A549 (cell line): Measurements from ENCODE around the gene TBCA. TPM values are rescaled to one million over a fixed set of nuclear protein-coding genes. Genes with fewer than 3 reads are reported as not detected.

Experiments used
- ATAC-seq, 2 experiments: fragments of 200-7000 bp in 1 of 2; fragments of >200 bp in 1 of 2; cut with Nextera tagmentation in 1 of 2; cut with Tn5 transposase in 1 of 2; 3 replicates each; pipeline versions ENCODE4 v1.8.0 to v1.9.1; 2018 to 2020; ENCODE audit warnings: mild to moderate bottlenecking in 1 of 2, moderate library complexity in 1 of 2
- CTCF ChIA-PET: fragments of 300-600 bp; sonication (Branson Sonifier 250); formaldehyde crosslinking; extraction: SDS; loops from one replicate; lab custom pipeline; 2021; ENCODE audit warnings: antibody characterized with exemption, inconsistent platforms; lab: Yijun Ruan, JAX
- POLR2A ChIA-PET: fragments of 350-600 bp; formaldehyde crosslinking; extraction: SDS; loops from one replicate; lab custom pipeline; 2021; ENCODE audit warnings: antibody characterized with exemption, inconsistent platforms; lab: Yijun Ruan, JAX
- DNase-seq, 2 experiments: peaks; one replicate each; pipeline versions ENCODE4 v3.0.0 to v3.0.0-alpha.2; 2011 to 2016; ENCODE audit warnings: low read depth in 1 of 2, low spot score in 1 of 2
- FAIRE-seq: peaks from 2 replicates; lab custom pipeline; 2011; peaks lifted over from hg19 to GRCh38; lab: Jason Lieb, UNC
- H3K27ac ChIP-seq, 2 experiments: fragments of >200 bp; sonication (Bioruptor Twin); formaldehyde crosslinking; 3 replicates each; pipeline ENCODE4 v1.5.1; 2016 to 2017
- H3K4me1 ChIP-seq: fragments of >200 bp; sonication (Bioruptor Twin); formaldehyde crosslinking; 3 replicates; pipeline ENCODE4 v1.6.1; 2016
- H3K4me2 ChIP-seq: fragments of >200 bp; sonication (Bioruptor Twin); formaldehyde crosslinking; 3 replicates; pipeline ENCODE4 v1.6.1; 2016
- H3K4me3 ChIP-seq: fragments of >200 bp; sonication (Bioruptor Twin); formaldehyde crosslinking; 3 replicates; pipeline ENCODE4 v1.5.1; 2016
- H3K9me3 ChIP-seq: fragments of >200 bp; sonication (Bioruptor Twin); formaldehyde crosslinking; 3 replicates; pipeline ENCODE4 v1.6.1; 2016
- CHD2 ChIP-seq: fragments of 150-350 bp; IDR thresholded peaks from 2 replicates; pipeline ENCODE4 v1.6.1; 2014; ENCODE audit warnings: low read length; ENCODE audit not compliant: partially characterized antibody
- EHMT2 ChIP-seq: fragments of 200-600 bp; sonication (generic); IDR thresholded peaks from 2 replicates; pipeline ENCODE4 v1.6.1; 2016; ENCODE audit warnings: antibody characterized with exemption, low read depth, mild to moderate bottlenecking, moderate library complexity
- ESRRA ChIP-seq: fragments of 150-350 bp; IDR thresholded peaks from 2 replicates; pipeline ENCODE4 v1.6.1; 2014; ENCODE audit warnings: mild to moderate bottlenecking, low read length, borderline replicate concordance
- FOSB ChIP-seq: fragments of 250-450 bp; sonication (Bioruptor Pico); IDR thresholded peaks from 2 replicates; pipeline ENCODE4 v1.5.0; 2020; ENCODE audit warnings: mild to moderate bottlenecking, moderate library complexity
- HOXA7 ChIP-seq: fragments of 250-450 bp; sonication (Bioruptor Pico); IDR thresholded peaks from 2 replicates; pipeline ENCODE4 v1.5.0; 2020; ENCODE audit warnings: mild to moderate bottlenecking, moderate library complexity
- HOXB13 ChIP-seq: fragments of 250-450 bp; sonication (Bioruptor Pico); IDR thresholded peaks from 2 replicates; pipeline ENCODE4 v1.5.0; 2020; ENCODE audit warnings: low read depth, mild to moderate bottlenecking, moderate library complexity
- JUN ChIP-seq, 2 experiments: fragments of >200 bp; sonication (Bioruptor Twin); formaldehyde crosslinking; IDR thresholded peaks; 2 replicates in 1 of 2; 3 replicates in 1 of 2; pipeline ENCODE4 v1.6.1; 2016 to 2017
- JUNB ChIP-seq: fragments of >200 bp; sonication (Bioruptor Twin); formaldehyde crosslinking; IDR thresholded peaks from 2 replicates; pipeline ENCODE4 v1.6.1; 2016
- MAFK ChIP-seq: fragments of 450-650 bp; IDR thresholded peaks from 2 replicates; pipeline ENCODE4 v1.6.1; 2014; ENCODE audit not compliant: partially characterized antibody
- NFE2L2 ChIP-seq: fragments of 150-350 bp; conservative IDR thresholded peaks from 2 replicates; pipeline ENCODE4 v1.6.1; 2014; ENCODE audit warnings: low read length
- NPAS2 ChIP-seq: fragments of 250-450 bp; sonication (Bioruptor Pico); IDR thresholded peaks from 2 replicates; pipeline ENCODE4 v1.8.0; 2022; ENCODE audit warnings: mild to moderate bottlenecking, moderate library complexity, borderline replicate concordance
- PHF8 ChIP-seq: fragments of 200-600 bp; sonication (generic); IDR thresholded peaks from 2 replicates; pipeline ENCODE4 v1.6.1; 2016; ENCODE audit warnings: low read depth, mild to moderate bottlenecking, antibody characterized with exemption, moderate library complexity, borderline replicate concordance
- POLR2A ChIP-seq: IDR thresholded peaks from 2 replicates; pipeline ENCODE4 v1.6.1; 2012; ENCODE audit warnings: mild to moderate bottlenecking, low read length
- RARB ChIP-seq: fragments of 250-450 bp; sonication (Bioruptor Pico); IDR thresholded peaks from 2 replicates; pipeline ENCODE4 v1.8.0; 2021; ENCODE audit warnings: mild to moderate bottlenecking, moderate library complexity
- RCOR1 ChIP-seq: fragments of 150-350 bp; IDR thresholded peaks from 2 replicates; pipeline ENCODE4 v1.6.1; 2014; ENCODE audit warnings: antibody characterized with exemption, low read length, low read depth
- RNF2 ChIP-seq: fragments of 200-600 bp; sonication (generic); IDR thresholded peaks from 2 replicates; pipeline ENCODE4 v1.6.1; 2016; ENCODE audit warnings: low read depth, mild to moderate bottlenecking, antibody characterized with exemption, moderate library complexity, borderline replicate concordance
- TP53 ChIP-seq: fragments of 250-450 bp; sonication (Bioruptor Pico); IDR thresholded peaks from 2 replicates; pipeline ENCODE4 v1.5.0; 2021; ENCODE audit warnings: mild to moderate bottlenecking, moderate library complexity
- ZNF302 ChIP-seq: fragments of 250-450 bp; sonication (Bioruptor Pico); IDR thresholded peaks from 2 replicates; pipeline ENCODE4 v1.9.0; 2021; ENCODE audit warnings: inconsistent platforms, mild to moderate bottlenecking, moderate library complexity
- WGBS: methylation state at CpG from one replicate; pipeline ENCODE4 v1.1.6; 2017; ENCODE audit errors: missing lambda C conversion rate; 5-methylcytosine and 5-hydroxymethylcytosine counted together
- polyA plus RNA-seq, 4 experiments: library from polyadenylated mRNA; depleted of rRNA in 3 of 4; stranded (reverse); fragments of >200 nt; fragmentation: RNase III in 1 of 4; extraction: RNeasy Plus Mini Kit Qiagen cat#74134 plus additional on column Dnase treatment in 1 of 4; gene quantifications; 2 replicates in 3 of 4; 3 replicates in 1 of 4; pipeline ENCODE4 v1.2.3, GENCODE V29; 2011 to 2017
- TF ChIP-seq, protein P1 (sequence below): fragments of 450-650 bp; IDR thresholded peaks from 2 replicates; pipeline ENCODE4 v1.6.1; 2014; ENCODE audit warnings: antibody characterized with exemption
- TF ChIP-seq, protein P2 (sequence below): fragments of >200 bp; sonication (Bioruptor Twin); formaldehyde crosslinking; IDR thresholded peaks from 3 replicates; pipeline ENCODE4 v1.5.1; 2016
- TF ChIP-seq, protein P3 (sequence below): fragments of 150-350 bp; IDR thresholded peaks from 2 replicates; pipeline ENCODE4 v1.6.1; 2014; ENCODE audit warnings: low read depth, mild to moderate bottlenecking, low read length
- TF ChIP-seq, protein P4 (sequence below): IDR thresholded peaks from 2 replicates; pipeline ENCODE4 v1.6.1; 2012; ENCODE audit warnings: low read depth, borderline replicate concordance
- TF ChIP-seq, protein P5 (sequence below): fragments of 250-450 bp; sonication (Bioruptor Pico); IDR thresholded peaks from 2 replicates; pipeline ENCODE4 v1.5.0; 2021; ENCODE audit warnings: mild to moderate bottlenecking, moderate library complexity, borderline replicate concordance
- TF ChIP-seq, protein P6 (sequence below): IDR thresholded peaks from 2 replicates; pipeline ENCODE4 v1.6.1; 2012
- TF ChIP-seq, protein P7 (sequence below): fragments of >200 bp; sonication (Bioruptor Twin); formaldehyde crosslinking; IDR thresholded peaks from 3 replicates; pipeline ENCODE4 v1.6.1; 2016
- TF ChIP-seq, protein P8 (sequence below): IDR thresholded peaks from 2 replicates; pipeline ENCODE4 v1.6.1; 2012

Gene TBCA
- polyA plus RNA-seq, 2 of the 4 experiments (the other 2 are of a cell fraction): 373 to 484 TPM

DNA sequence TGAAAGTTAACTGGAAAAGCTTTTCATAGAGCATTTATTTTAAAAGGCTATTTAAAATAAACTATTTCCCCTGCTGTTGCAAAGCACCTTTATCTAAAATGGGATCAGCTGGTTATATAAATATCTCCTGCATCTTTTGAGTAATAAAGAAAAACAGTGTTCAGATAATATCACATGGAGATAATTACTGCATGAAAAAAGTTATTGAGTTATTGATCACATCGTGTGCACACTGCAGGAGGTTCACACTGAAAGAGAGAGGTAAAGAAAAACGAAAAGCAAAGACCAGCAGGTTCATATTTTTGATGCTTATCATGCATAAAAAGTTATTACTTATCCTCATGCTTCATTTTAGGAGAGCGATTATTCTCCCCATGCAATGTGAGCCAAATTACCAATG lies 82.2 kb downstream of the TBCA start:
- Histone ChIP-seq H3K4me3 (no peak overlapping the region), H3K27ac (no peak overlapping the region), H3K4me2 (no peak overlapping the region), H3K4me1 (no peaks in the 10 kb centered on the region), H3K9me3 (no peaks in the 10 kb centered on the region)
- WGBS: 86% methylated on average over 3 of the region's 3 CpGs
- no peak for FAIRE-seq
- CTCF ChIA-PET: no interaction called here
- no peak for DNase-seq
- POLR2A ChIA-PET: no interaction called here
- no peak for ATAC-seq
- TF ChIP-seq CHD2: no peak
- TF ChIP-seq EHMT2: no peak
- no peak for TF ChIP-seq RNF2
- TF ChIP-seq, protein P1, sequence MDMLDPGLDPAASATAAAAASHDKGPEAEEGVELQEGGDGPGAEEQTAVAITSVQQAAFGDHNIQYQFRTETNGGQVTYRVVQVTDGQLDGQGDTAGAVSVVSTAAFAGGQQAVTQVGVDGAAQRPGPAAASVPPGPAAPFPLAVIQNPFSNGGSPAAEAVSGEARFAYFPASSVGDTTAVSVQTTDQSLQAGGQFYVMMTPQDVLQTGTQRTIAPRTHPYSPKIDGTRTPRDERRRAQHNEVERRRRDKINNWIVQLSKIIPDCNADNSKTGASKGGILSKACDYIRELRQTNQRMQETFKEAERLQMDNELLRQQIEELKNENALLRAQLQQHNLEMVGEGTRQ: no peak
- TF ChIP-seq PHF8: no peak
- no peak for TF ChIP-seq ESRRA
- no peak for TF ChIP-seq NFE2L2
- TF ChIP-seq, protein P2, sequence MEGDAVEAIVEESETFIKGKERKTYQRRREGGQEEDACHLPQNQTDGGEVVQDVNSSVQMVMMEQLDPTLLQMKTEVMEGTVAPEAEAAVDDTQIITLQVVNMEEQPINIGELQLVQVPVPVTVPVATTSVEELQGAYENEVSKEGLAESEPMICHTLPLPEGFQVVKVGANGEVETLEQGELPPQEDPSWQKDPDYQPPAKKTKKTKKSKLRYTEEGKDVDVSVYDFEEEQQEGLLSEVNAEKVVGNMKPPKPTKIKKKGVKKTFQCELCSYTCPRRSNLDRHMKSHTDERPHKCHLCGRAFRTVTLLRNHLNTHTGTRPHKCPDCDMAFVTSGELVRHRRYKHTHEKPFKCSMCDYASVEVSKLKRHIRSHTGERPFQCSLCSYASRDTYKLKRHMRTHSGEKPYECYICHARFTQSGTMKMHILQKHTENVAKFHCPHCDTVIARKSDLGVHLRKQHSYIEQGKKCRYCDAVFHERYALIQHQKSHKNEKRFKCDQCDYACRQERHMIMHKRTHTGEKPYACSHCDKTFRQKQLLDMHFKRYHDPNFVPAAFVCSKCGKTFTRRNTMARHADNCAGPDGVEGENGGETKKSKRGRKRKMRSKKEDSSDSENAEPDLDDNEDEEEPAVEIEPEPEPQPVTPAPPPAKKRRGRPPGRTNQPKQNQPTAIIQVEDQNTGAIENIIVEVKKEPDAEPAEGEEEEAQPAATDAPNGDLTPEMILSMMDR: no peak
- TF ChIP-seq, protein P3, sequence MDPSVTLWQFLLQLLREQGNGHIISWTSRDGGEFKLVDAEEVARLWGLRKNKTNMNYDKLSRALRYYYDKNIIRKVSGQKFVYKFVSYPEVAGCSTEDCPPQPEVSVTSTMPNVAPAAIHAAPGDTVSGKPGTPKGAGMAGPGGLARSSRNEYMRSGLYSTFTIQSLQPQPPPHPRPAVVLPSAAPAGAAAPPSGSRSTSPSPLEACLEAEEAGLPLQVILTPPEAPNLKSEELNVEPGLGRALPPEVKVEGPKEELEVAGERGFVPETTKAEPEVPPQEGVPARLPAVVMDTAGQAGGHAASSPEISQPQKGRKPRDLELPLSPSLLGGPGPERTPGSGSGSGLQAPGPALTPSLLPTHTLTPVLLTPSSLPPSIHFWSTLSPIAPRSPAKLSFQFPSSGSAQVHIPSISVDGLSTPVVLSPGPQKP: no peak
- TF ChIP-seq MAFK: no peak
- TF ChIP-seq POLR2A: no peak
- TF ChIP-seq ZNF302 (CRISPR knock-in tag): no peak
- TF ChIP-seq, protein P4, sequence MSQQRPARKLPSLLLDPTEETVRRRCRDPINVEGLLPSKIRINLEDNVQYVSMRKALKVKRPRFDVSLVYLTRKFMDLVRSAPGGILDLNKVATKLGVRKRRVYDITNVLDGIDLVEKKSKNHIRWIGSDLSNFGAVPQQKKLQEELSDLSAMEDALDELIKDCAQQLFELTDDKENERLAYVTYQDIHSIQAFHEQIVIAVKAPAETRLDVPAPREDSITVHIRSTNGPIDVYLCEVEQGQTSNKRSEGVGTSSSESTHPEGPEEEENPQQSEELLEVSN: no peak
- TF ChIP-seq, protein P5, sequence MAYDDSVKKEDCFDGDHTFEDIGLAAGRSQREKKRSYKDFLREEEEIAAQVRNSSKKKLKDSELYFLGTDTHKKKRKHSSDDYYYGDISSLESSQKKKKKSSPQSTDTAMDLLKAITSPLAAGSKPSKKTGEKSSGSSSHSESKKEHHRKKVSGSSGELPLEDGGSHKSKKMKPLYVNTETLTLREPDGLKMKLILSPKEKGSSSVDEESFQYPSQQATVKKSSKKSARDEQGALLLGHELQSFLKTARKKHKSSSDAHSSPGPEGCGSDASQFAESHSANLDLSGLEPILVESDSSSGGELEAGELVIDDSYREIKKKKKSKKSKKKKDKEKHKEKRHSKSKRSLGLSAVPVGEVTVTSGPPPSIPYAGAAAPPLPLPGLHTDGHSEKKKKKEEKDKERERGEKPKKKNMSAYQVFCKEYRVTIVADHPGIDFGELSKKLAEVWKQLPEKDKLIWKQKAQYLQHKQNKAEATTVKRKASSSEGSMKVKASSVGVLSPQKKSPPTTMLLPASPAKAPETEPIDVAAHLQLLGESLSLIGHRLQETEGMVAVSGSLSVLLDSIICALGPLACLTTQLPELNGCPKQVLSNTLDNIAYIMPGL: no peak
- TF ChIP-seq, protein P6, sequence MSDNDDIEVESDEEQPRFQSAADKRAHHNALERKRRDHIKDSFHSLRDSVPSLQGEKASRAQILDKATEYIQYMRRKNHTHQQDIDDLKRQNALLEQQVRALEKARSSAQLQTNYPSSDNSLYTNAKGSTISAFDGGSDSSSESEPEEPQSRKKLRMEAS: no peak
- no peak for TF ChIP-seq HOXA7 (CRISPR knock-in tag)

DNA sequence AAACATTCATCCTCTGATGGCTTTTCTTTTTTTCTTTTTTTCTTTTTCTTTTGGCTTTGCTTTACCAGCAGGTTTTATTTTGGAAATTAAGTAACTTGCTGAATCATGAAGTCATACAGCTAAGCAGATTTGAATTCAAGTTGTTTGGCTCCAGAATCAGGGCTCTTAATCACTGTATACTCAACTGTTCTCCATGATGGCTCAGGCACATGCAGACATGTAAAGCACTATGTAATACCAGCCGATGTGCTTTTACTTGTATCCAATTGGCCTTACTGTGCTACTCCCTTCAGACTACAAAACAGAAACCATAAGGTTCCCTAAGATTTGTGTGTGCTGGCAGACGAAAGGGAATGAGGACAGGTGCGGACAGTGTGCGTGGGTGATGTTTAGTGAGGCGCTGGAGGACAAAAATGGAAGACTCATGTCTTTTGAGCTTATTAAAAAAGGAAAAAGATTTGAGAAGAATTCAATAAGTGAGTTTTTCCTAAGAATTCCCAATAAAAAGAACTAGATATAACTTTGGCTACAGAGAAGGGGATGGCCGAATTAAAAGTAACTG lies 92.9 kb downstream of the TBCA start:
- no peak overlapping the region for H3K27ac ChIP-seq
- no peaks in the 10 kb centered on the region for H3K4me1 ChIP-seq
- no peak for DNase-seq
- WGBS: 84% methylated on average over 6 of the region's 6 CpGs
- ChIA-PET POLR2A (no interaction called here), CTCF (no interaction called here)
- no peaks in the 10 kb centered on the region for H3K9me3 ChIP-seq
- TF ChIP-seq JUNB: no peak
- TF ChIP-seq, protein P6: no peak
- no peak for TF ChIP-seq RARB (CRISPR knock-in tag)
- TF ChIP-seq, protein P7, sequence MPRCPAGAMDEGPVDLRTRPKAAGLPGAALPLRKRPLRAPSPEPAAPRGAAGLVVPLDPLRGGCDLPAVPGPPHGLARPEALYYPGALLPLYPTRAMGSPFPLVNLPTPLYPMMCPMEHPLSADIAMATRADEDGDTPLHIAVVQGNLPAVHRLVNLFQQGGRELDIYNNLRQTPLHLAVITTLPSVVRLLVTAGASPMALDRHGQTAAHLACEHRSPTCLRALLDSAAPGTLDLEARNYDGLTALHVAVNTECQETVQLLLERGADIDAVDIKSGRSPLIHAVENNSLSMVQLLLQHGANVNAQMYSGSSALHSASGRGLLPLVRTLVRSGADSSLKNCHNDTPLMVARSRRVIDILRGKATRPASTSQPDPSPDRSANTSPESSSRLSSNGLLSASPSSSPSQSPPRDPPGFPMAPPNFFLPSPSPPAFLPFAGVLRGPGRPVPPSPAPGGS: no peak
- TF ChIP-seq NFE2L2: no peak
- TF ChIP-seq MAFK: no peak
- TF ChIP-seq TP53: no peak
- TF ChIP-seq, protein P8, sequence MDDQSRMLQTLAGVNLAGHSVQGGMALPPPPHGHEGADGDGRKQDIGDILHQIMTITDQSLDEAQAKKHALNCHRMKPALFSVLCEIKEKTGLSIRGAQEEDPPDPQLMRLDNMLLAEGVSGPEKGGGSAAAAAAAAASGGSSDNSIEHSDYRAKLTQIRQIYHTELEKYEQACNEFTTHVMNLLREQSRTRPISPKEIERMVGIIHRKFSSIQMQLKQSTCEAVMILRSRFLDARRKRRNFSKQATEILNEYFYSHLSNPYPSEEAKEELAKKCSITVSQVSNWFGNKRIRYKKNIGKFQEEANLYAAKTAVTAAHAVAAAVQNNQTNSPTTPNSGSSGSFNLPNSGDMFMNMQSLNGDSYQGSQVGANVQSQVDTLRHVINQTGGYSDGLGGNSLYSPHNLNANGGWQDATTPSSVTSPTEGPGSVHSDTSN: no peak
- TF ChIP-seq HOXB13 (CRISPR knock-in tag): no peak
- TF ChIP-seq POLR2A: no peak
- no peak for TF ChIP-seq NPAS2 (CRISPR knock-in tag)
- no peak for TF ChIP-seq RCOR1
- TF ChIP-seq, protein P1: no peak
- no peak for TF ChIP-seq JUN (IDR thresholded peaks at IDR 0.05)
- TF ChIP-seq FOSB (CRISPR knock-in tag): no peak
- no peak for FAIRE-seq
- no peak for ATAC-seq
- H3K4me3 ChIP-seq: no peak overlapping the region
- H3K4me2 ChIP-seq: no peak overlapping the region
